GM21786 (cell line): ENCODE measurements around the gene GNG7.
A peak's percentile ranks its signal among the peaks of the same experiment; 100 is the strongest.
"Not testable (repeated sequence)": the region's sequence is repeated elsewhere in the genome, so short reads cannot be mapped to it uniquely, and the experiment has no call there.

Source experiments
- ATAC-seq: cut with Tn5 transposase; IDR thresholded peaks from one replicate; pipeline ENCODE4 v1.9.1; 2021; ENCODE audit not compliant: unreplicated experiment

GNG7 gene

DNA sequence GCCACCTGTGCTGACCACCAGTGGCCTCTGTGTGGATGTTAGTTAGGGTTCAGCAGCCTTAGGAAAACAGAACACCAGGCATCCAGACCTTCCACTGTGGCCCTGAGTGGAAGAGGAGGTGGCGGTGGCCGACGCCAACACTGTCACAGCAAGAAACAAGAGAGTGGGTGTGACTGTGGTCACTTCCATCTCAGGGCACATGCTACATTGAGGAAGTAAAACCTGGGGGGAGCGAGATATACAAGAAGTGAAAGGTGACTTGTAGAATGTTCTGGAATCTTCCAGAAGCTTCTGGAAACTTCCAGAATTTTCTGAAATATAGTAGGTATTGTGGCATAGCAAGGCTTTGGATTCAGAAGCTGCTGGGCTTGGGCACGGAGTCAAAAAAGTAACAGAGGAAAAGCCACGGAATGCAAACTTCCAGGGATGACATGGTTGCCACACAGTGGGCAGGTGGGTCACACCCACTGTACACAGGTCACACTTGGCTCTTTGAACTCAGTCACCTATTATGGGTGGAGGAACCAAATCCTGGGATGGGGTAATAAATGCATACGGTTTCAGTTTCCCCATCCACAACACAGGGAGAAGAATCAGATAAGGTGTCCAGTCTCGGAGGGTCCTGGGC lies 24.3 kb downstream of the GNG7 start:
- ATAC-seq, result peak; percentile 43

DNA sequence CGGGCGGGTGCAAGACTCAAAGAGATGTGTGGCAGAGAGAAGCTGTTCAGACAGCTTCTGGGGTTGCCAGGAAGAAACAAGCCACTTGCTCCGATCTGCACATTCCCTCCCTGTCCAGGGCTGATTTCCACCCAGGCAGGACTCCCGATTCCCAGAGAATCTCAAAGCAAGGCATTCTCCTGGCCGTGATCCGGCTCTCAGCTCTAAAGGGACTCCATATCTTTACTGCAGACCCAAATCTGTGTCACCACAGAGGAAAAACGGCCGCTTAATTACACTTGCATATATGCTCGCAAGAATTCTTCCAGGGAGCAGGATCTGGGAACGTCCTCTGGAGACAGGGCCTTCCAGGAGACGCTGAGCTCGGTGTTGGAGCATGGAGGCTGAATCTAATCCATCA lies 25.7 kb downstream of the GNG7 start:
- no peak for ATAC-seq

DNA sequence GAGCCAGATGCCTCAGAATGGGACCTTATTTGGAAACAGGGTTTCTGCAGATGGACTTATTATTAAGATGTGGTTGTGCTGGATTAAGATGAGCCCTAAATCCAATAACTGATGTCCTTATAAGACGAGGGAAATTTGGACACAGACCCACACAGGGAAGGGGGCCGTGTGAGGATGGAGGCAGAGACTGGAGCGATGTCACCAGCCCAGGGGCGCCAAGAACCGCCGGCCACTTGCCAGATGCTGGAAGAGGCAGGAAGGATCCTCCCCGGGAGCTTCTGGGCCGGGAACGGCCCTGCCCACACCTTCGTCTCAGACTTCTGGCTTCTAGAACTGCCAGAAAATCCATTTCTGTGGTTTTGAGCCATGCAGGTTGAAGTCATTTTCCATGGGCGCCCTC lies 26.6 kb downstream of the GNG7 start:
- ATAC-seq, result no peak

DNA sequence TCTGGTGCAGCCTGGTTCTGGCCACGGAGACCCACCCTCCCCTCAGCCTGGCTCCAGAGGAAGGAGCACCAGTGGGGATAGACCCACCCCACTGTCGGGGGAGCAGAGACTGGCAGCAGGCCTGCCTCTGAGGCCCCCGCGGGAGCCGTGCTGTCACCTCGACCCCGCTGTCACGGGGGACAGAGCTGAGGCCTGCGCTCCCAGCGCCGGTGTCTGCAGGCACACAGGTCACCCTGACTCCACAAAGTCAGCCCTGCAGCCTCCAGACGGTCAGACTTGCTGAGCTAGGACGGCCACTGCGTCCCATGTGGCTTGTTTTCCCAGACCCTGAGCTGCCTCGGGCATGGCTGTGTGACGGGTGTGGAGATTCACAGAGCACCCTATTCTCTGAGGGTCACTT lies 32.3 kb downstream of the GNG7 start:
- no peak for ATAC-seq

DNA sequence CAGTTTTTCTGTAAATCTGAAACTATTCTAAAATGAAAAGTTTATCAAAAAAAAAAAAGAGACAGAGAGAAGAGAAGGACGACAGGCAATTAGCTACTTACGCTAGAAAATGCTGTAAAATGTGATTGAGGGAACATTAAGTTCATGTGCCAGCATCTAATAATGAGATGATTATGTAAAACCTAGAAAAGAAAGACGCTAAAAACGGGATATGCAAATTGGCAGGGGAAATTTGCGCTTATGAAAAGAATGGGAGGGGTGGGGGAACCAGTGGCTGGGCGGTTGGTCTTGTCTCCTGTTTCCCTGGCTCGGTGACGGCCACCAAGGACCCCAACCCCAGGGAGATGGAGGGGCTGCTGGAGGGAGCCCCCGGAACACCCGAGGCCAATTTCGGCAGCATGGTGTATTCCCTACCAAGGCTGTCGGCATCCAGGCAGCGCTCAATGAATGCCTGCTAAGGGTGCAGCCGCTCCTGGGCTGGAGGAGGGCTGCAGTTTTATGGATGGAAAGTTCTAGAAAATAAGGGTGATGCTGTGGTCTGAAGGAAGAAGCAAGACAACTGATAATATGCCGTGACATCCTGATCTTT lies 34.2 kb downstream of the GNG7 start:
- ATAC-seq, result no peak

DNA sequence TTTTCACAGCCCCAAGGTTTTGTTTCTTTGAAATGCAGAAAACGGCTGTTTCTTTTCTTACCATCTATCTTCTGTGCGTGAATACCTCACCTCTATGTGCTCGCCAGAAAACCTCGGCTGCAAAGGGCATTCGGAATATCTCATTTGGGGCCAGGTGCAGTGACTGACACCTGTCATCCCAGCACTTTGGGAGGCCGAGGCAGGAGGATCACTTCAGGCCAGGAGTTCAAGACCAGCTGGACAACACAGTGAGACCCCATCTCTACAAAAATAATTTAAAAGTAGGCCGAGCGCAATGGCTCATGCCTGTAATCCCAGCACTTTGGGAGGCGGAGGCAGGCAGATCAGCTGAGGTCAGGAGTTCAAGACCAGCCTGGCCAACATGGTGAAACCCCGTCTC lies 35.1 kb downstream of the GNG7 start:
- not testable (repeated sequence) for ATAC-seq

DNA sequence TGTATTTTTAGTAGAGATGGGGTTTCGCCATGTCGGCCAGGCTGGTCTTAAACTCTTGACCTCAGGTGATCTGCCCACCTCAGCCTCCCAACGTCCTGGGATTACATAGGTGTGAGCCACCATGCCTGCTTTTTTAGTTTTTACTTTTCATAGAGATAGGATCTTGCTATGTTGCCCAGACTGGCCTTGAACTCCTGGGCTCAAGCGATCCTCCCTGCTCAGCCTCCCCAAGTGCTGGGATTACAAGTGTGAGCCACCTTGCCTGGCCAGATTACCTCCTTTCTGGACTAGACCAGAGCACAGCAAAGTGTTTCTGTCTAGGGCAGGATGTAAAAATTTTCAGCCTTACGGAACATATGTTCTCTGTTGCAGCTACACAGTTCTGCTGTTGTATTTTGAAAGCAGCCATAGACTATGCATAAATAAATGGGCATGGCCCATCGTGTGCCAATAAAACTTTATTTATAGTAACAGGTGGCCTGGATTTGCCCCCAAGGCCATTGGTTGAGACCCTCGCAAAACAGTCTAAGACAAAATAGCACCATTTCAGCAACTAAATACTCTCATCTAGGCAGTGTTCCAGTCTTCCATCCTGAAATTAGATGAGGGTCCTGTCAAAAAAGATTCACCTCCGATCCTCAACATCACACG lies 36.0 kb downstream of the GNG7 start:
- ATAC-seq, result no peak

DNA sequence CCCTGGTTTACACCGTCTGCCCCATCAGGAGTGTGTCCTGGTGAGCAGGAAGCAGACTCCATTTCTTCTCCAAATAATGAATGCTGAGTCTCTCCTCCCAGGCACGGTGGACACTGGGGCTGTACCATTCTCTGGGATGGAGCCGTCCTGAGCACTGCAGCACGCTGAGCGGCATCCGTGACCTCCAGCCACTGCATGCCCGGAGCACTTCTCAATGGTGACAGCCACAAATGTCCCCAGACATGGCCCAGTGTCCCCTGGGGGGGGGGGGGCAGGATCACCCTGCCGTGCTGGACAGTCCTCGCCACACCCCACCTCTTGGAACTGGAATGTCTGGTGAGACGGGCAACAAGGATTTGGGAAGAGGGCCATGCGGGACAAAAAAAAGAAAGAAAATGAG lies 37.4 kb downstream of the GNG7 start:
- no peak for ATAC-seq

DNA sequence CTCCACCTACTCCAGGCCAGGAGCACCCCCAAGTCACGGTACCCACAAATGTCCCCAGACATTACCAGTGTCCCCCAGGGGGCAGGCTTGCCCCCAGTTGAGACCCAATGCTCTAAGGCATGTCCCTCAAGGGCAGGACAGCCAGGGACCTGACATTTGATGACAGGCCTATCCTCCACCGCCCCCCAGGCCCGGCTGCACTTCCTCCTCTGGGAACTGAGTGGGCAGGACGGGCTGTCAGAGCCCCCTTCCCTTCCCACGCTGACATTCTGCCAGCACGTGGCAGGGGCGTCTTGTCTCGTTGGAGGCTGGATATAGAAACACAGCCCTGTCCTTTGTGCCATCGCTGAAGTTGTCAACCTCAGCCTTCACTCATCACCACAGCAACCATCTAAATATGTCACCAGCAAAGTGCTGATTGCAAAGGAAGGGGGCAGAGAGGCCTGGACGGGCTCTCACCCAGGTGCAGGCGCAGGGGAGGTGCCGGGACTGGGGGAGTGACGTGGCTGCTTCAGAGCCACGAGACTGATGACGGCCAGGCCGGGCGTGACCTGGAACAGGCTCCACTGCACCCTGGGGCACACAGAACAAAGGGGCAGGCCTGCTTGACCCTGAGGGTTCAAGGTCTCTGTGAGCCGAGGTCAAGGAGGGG lies 38.4 kb downstream of the GNG7 start:
- no peak for ATAC-seq

DNA sequence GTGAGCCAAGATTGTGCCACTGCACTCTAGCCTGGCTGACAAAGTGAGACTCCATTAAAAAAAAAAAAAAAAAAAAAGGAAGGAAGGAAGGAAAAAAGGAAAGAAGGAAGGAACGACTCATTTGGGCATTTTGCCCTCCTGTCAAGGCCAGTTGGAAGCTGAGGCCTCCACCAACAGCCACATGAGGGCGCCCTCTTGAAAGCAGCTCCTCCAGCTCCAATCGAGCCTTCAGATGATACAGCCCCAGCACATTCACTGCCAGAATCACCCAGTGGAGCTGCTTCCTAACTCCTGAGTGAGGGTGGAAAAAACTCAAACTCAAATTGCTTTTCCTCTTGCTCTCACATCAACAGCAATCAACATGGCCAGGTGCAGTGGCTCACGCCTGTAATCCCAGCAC lies 40.9 kb downstream of the GNG7 start:
- ATAC-seq, result no peak

DNA sequence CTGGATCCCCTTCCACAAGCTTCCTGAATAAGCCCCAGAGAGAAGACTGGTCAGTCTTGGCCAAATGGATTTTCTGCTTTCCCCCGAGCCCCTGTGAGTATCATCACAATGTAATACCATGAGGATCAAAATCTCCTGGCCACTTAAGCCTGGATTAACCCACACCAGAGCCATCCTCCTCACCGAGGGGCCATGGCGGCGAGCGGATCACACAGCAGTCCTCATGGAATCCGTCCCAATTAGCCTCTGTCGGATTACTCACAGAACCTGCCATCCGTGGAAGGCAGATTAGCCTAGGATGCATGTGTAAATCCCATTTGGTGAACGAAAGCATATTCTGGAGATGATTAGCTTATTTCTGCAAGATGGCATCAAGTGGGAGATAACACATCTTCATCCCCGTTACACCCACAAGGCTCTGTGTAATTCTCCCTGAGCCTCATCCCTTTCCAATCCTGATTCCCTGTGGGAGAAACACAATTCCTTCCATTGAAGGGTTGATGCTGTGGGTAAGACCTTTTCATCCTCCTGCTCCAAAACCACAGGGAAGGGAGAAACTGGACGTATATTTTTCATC lies 42.5 kb downstream of the GNG7 start:
- ATAC-seq, result no peak

DNA sequence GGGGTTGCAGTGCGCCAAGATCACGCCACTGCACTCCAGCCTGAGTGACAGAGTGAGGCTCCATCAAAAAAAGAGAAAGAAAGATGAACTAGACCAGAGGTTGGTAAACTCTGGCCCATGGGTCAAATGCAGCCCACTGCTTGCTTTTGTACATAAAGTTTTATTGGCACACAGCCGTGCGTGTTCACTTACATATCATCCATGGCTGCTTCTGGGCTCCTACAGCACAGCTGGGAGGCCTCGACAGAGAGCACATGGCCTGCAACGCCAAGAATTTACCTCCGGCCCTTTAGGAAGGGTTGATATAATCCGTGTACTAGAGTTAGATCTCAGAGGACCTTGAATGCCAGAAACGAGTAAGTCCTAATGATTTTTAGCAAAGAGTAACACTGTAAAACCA lies 46.0 kb downstream of the GNG7 start:
- ATAC-seq, result no peak

DNA sequence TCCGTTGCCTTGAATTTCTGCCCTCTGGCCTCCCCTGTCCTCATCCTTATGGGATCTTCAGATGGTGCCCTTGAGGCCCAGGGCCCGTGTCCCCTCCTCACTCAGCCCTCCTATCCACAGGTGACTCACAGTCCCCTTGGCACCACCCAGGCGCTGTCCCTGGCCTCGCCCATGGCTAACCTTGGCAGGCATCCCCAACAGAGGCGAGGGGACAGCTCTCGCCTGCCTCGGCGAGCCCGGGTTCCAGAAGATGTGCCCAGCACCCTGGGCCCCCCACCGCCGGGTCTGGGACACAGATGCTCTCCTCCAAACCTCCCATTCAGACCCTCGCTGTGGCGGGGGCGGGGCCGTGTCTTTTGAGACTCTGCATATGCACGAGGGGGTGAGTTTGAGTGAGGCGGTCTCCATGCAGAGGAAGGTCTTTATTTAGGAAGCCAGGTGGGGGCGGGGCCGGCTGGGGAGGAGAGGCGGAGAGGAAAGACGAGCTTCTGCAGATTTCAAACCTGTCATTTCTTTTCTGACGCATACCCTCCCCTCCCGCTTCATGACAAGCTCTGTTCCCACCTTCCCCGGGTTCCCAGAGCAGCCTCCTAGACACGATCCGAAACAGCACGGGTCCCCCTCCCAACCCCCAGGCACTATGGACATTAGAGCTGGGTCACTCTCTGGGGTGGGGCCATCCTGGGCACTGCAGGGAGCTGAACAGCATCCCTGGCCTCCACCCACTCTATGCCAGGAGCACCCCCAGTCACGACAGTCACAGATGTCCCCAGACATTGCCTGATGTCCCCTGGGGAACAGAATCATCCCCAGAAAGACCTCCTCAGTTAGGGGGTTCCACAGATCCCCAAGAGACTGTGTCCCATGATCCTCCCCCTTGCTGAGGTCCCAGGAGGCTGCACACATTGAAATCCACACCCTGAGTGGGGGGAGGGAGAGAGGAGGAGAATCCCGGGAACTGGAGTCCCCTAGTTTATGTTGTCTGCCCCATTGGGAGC lies 48.5 kb downstream of the GNG7 start:
- no peak for ATAC-seq

DNA sequence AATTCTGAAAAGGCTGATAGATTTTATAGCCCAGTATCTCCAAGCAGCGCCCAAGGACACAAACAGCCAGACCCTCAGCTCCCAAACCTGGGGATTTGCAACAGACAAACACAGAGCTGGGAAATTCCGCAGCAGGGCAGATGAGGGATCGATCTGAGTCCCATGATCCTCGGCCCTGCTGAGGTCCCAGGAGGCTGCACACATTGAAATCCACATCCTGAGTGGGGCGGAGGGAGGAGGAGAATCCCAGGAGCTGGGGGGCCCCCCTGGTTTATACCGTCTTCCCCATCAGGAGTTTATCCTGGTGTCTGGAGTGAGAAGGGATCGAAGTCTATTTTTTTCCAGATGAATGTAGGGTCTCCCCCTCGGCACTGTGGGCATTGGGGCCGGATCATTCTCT lies 49.3 kb downstream of the GNG7 start:
- no peak for ATAC-seq

DNA sequence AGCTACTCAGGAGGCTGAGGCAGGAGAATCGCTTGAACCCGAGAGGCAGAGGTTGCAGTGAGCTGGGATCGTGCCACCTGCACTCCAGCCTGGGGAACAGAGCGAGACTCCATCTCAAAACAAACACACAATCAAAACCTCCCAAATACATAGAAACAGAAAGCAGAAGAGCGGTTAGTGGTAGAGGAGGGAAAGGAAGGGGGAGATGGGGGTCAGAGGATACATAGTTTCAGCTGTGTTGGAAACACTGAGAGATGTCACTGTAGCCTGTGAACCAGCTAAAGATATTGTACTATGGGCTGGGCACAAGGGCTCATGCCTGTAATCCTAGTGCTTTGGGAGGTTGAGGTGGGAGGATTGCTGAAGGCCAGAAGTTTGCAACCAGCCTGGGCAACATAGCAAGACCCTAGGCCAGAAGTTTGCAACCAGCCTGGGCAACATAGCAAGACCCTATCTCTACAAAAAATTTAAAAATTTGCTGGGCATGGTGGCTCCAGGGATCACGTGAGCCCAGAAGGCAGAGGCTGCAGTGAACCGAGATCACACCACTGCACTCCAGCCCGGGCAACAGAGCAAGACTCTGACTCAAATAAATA lies 49.9 kb downstream of the GNG7 start:
- ATAC-seq, result no peak

DNA sequence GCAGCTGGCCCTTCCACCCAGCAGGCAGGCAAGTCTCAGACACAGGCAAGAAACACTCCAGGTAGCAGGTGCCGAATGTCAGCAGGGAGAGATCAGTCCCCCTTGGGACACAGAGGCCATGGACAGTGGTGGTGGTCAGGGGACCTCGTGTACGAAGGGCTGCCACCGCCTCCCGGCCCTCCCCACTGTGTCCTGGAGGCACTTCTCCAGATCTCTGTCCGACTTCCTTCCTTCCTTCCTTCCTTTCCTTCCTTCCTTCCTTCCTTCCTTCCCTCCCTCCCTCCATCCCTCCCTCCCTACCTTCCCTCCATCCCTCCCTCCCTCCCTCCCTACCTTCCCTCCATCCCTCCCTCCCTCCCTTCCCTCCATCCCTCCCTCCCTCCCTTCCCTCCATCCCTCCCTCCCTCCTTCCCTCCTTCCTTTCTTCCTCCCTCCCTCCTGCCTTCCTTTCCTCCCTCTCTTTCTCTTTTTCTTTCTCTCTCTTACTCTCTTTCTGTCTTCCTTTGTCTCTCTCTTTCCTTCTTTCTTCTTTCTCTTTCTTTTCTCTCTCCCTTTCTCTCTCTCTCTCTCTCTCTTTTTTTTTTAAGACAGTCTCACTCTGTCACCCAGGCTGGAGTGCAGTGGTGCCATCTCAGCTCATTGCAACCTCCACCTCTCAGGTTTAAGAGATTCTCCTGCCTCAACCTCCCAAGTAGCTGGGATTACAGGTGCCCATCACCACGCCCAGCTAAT lies 51.3 kb downstream of the GNG7 start:
- not testable (repeated sequence) for ATAC-seq

DNA sequence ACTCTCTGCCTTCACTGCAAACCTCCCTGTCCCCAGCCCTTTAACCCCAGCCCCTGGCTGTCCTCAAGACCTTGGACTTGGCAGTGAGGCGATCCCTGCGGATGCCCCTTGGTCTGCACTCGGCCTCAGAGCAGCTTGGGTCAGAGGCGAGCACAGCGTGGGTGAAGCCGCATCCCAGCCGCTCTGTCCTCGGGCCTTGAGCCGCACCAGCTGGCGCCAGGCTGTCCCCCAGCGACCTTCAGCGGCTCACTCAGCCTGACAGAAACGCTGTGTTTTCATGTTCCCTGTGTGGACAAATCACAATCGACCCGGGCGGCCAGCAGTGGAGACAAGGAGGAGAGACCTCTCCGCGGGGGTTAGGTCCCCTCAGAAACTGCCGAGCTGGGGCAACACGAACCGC lies 52.0 kb downstream of the GNG7 start:
- no peak for ATAC-seq

DNA sequence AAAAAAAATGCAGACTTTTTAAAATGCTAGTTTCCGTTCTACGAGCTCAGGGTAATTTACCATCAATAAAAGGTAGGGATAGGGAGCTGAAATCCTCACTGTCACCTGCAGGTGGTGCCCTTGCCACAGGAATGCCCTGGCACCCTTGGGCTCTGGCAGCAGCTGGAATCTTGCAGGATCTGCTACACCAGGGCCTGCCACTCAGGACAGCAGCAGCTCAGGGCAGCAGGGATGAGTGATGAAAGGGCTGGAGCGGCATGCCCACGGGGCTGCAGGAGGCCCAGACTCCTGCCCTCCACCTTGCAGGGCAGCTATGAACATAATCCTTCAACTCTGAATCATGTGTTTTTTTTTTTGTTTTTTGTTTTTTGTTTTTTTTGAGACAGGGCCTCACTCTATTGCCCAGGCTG lies 54.0 kb downstream of the GNG7 start:
- ATAC-seq, result no peak

DNA sequence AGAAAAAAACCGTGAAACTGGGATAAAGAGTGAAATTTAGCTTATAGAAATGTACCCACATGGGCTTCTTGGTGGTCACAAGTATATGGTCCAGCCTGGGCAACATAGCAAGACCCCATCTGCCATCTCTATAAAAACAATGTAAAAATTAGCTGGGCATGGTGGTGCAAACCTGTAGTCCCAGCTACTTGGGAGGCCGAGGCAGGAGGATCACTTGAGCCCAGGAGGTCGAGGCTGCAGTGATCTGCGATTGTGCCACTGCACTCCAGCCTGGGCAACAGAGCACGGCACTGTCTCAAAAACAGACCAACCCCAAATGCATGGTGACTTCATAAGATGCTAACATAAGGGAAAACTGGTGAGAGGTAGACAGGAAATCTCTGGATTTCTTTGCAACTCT lies 54.4 kb downstream of the GNG7 start:
- ATAC-seq, result no peak
